ENCODE data around the gene PRAME.

GRCh38 chr22:22583030-22583429 lies 24.0 kb upstream of the PRAME start:
- no peak for TF ChIP-seq POLR2A (IDR thresholded peaks at IDR 0.05)
- TF ChIP-seq CTCF (IDR thresholded peaks at IDR 0.05 in 8 of 11, conservative IDR thresholded peaks at IDR 0.05 in 3 of 11), result no peak
